A549 treated with AZD9567 at 1 μM for 4 hours (cell line): Measurements from ENCODE around the gene POTEB3. TPM values are rescaled to one million over a fixed set of nuclear protein-coding genes. Genes with fewer than 3 reads are reported as not detected.

Experiments used
- total RNA-seq: library from RNA; stranded (reverse); fragments of 200-300 nt; extraction: Qiagen RNA extraction; gene quantifications from 5 replicates; pipeline ENCODE4 v1.2.3, GENCODE V29; 2022; ENCODE audit not compliant: insufficient read depth

Gene POTEB3
- total RNA-seq, result not detected in 5 replicates

DNA sequence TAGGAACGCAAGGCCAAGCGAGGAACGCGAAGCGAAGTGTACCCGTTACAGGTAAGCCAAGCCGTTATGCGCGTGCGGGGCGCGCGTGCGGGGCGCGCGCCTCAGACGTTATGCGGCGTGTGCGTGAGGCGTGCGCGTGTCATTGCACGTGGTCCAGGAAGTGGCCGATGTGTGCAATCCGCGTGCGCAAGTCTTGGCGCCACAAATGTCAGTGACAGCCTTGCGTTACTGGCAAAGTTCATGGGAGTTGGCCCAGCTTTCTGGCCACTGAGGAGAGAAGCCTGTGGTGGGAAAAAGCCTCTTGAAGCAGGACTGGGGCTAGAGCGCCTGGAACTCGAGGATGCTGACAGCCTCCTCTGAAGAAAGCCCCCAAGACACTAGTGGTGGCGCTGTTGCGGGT lies at the start of gene POTEB3:
POTEB3 (minus strand) TSS at position 101 of the 400 bp plus-strand sequence. CDS start 488 bp downstream, outside the sequence.

